Measurements from ENCODE around the gene FOXQ1.
"Not testable (repeated sequence)": the region's sequence is repeated elsewhere in the genome, so short reads cannot be mapped to it uniquely, and the experiment has no call there.

- TF ChIP-seq POLR2A (IDR thresholded peaks at IDR 0.05; ENCODE audit: low read length); GATA1 (IDR thresholded peaks at IDR 0.05; ENCODE audit: low read depth, low read length): not testable (repeated sequence)
These were observed 43.2 kb downstream of the FOXQ1 start for GRCh38 chr6:1355068-1355467.

Data from erythroblast (primary cell).